H9 (cell line): Measurements from ENCODE around the gene ZNF560. TPM values are rescaled to one million over a fixed set of nuclear protein-coding genes. Genes with fewer than 3 reads are reported as not detected.

Experiments
- DNase-seq: peaks from one replicate; pipeline ENCODE4 v3.0.0-alpha.2; 2017
- H2AFZ ChIP-seq: one replicate; pipeline ENCODE4 v1.6.1; 2013; ENCODE audit warnings: mild to moderate bottlenecking, low read length, control low read depth, moderate library complexity
- H2AK5ac ChIP-seq: 2 replicates; pipeline ENCODE4 v1.6.1; 2013; ENCODE audit warnings: low read length, control low read depth, mixed read lengths; ENCODE audit not compliant: insufficient read length
- H2BK120ac ChIP-seq: one replicate; pipeline ENCODE4 v1.6.1; 2013; ENCODE audit warnings: low read depth, mild to moderate bottlenecking, low read length, control low read depth, inconsistent platforms; ENCODE audit not compliant: poor library complexity, severe bottlenecking
- H2BK12ac ChIP-seq: 2 replicates; pipeline ENCODE4 v1.6.1; 2013; ENCODE audit warnings: low read length, control low read depth, mixed read lengths, low read depth; ENCODE audit not compliant: insufficient read length
- H2BK15ac ChIP-seq: 2 replicates; pipeline ENCODE4 v1.6.1; 2013; ENCODE audit warnings: low read depth, low read length, control low read depth
- H2BK20ac ChIP-seq: one replicate; pipeline ENCODE4 v1.6.1; 2013; ENCODE audit warnings: low read depth, mild to moderate bottlenecking, low read length, control low read depth, inconsistent platforms; ENCODE audit not compliant: poor library complexity, severe bottlenecking
- H2BK5ac ChIP-seq: 2 replicates; pipeline ENCODE4 v1.6.1; 2013; ENCODE audit warnings: low read length, control low read depth, mixed read lengths; ENCODE audit not compliant: insufficient read length
- H3K14ac ChIP-seq: 2 replicates; pipeline ENCODE4 v1.6.1; 2013; ENCODE audit warnings: low read length, control low read depth; ENCODE audit not compliant: insufficient read depth
- H3K18ac ChIP-seq: 2 replicates; pipeline ENCODE4 v1.6.1; 2013; ENCODE audit warnings: low read depth, mild to moderate bottlenecking, mixed read lengths, low read length, control low read depth; ENCODE audit not compliant: insufficient read length
- H3K23ac ChIP-seq: 2 replicates; pipeline ENCODE4 v1.6.1; 2013; ENCODE audit warnings: low read length, control low read depth, mixed read lengths, low read depth; ENCODE audit not compliant: insufficient read length
- H3K23me2 ChIP-seq: 2 replicates; pipeline ENCODE4 v1.6.1; 2013; ENCODE audit warnings: low read depth, mild to moderate bottlenecking, mixed read lengths, low read length, control low read depth; ENCODE audit not compliant: insufficient read length, poor library complexity, severe bottlenecking
- H3K27ac ChIP-seq: 2 replicates; pipeline ENCODE4 v1.5.1; 2013; ENCODE audit warnings: low read length, control low read depth, mixed read lengths, low read depth; ENCODE audit not compliant: insufficient read length
- H3K27me3 ChIP-seq: 2 replicates; pipeline ENCODE4 v1.6.1; 2013; ENCODE audit warnings: low read length, control low read depth, inconsistent platforms; ENCODE audit not compliant: insufficient read depth
- H3K4ac ChIP-seq: 2 replicates; pipeline ENCODE4 v1.6.1; 2013; ENCODE audit warnings: low read depth, mild to moderate bottlenecking, control low read depth, inconsistent platforms, low read length, moderate library complexity
- H3K4me1 ChIP-seq: 2 replicates; pipeline ENCODE4 v1.6.1; 2013; ENCODE audit warnings: low read length, control low read depth, inconsistent platforms; ENCODE audit not compliant: insufficient read depth
- H3K4me2 ChIP-seq: 2 replicates; pipeline ENCODE4 v1.6.1; 2013; ENCODE audit warnings: low read length, control low read depth, mixed read lengths; ENCODE audit not compliant: insufficient read length, insufficient read depth
- H3K56ac ChIP-seq: 2 replicates; pipeline ENCODE4 v1.6.1; 2013; ENCODE audit warnings: low read depth, mild to moderate bottlenecking, mixed read lengths, low read length, control low read depth; ENCODE audit not compliant: insufficient read length
- H3K79me1 ChIP-seq: 2 replicates; pipeline ENCODE4 v1.6.1; 2013; ENCODE audit warnings: low read depth, mild to moderate bottlenecking, moderate library complexity, low read length, control low read depth, inconsistent platforms; ENCODE audit not compliant: insufficient read depth, poor library complexity, severe bottlenecking
- H3K79me2 ChIP-seq: 2 replicates; pipeline ENCODE4 v1.6.1; 2013; ENCODE audit warnings: low read length, control low read depth, inconsistent platforms; ENCODE audit not compliant: insufficient read depth
- H3K9ac ChIP-seq: 2 replicates; pipeline ENCODE4 v1.6.1; 2013; ENCODE audit warnings: low read length, control low read depth, mixed read lengths; ENCODE audit not compliant: insufficient read length; ENCODE audit errors: extremely low read depth
- H3K9me3 ChIP-seq: one replicate; pipeline ENCODE4 v1.6.1; 2013; ENCODE audit warnings: low read depth, low read length, inconsistent platforms; ENCODE audit not compliant: control insufficient read depth
- H3T11ph ChIP-seq: one replicate; pipeline ENCODE4 v1.6.1; 2013; ENCODE audit warnings: mild to moderate bottlenecking, low read length, control low read depth, inconsistent platforms
- H4K20me1 ChIP-seq: one replicate; pipeline ENCODE4 v1.6.1; 2013; ENCODE audit not compliant: control insufficient read depth, insufficient read length, insufficient read depth
- H4K5ac ChIP-seq: 2 replicates; pipeline ENCODE4 v1.6.1; 2013; ENCODE audit warnings: low read depth, mild to moderate bottlenecking, mixed read lengths, low read length, control low read depth; ENCODE audit not compliant: insufficient read length
- H4K8ac ChIP-seq: replicated peaks from 2 replicates; pipeline ENCODE4 v1.6.1; 2013; ENCODE audit warnings: low read length, control low read depth, mixed read lengths, low read depth; ENCODE audit not compliant: insufficient read length
- H4K91ac ChIP-seq: 2 replicates; pipeline ENCODE4 v1.6.1; 2013; ENCODE audit warnings: low read depth, mild to moderate bottlenecking, moderate library complexity, mixed read lengths, low read length, control low read depth; ENCODE audit not compliant: insufficient read length
- H3K27ac Mint-ChIP-seq, 3 experiments: 2 replicates in 2 of 3; 3 replicates in 1 of 3; pipeline ENCODE4 v1.8.0; 2020 to 2021; ENCODE audit warnings: mixed read lengths in 3 of 3, mild to moderate bottlenecking in 1 of 3, moderate library complexity in 1 of 3
- H3K27me3 Mint-ChIP-seq: 2 replicates; pipeline ENCODE4 v1.8.0; 2021; ENCODE audit warnings: low read depth, mild to moderate bottlenecking, moderate library complexity, mixed read lengths
- H3K36me3 Mint-ChIP-seq, 3 experiments: 2 replicates in 2 of 3; 3 replicates in 1 of 3; pipeline ENCODE4 v1.8.0; 2020 to 2021; ENCODE audit warnings: low read depth in 3 of 3, mixed read lengths in 3 of 3; ENCODE audit not compliant: insufficient read depth in 1 of 3
- H3K4me1 Mint-ChIP-seq, 2 experiments: 2 replicates each; pipeline ENCODE4 v1.8.0; 2020; ENCODE audit warnings: mixed read lengths in 2 of 2
- H3K4me3 Mint-ChIP-seq, 2 experiments: 2 replicates in 1 of 2; 3 replicates in 1 of 2; pipeline ENCODE4 v1.8.0; 2020 to 2021; ENCODE audit warnings: mild to moderate bottlenecking in 2 of 2, mixed read lengths in 2 of 2, moderate library complexity in 1 of 2
- H3K9me3 Mint-ChIP-seq, 2 experiments: 2 replicates in 1 of 2; 3 replicates in 1 of 2; pipeline ENCODE4 v1.8.0; 2020; ENCODE audit warnings: mild to moderate bottlenecking in 2 of 2, mixed read lengths in 2 of 2, moderate library complexity in 1 of 2
- WGBS: extraction: QIAGEN DNeasy Blood & Tissue Kit; methylation state at CpG from one replicate; pipeline ENCODE4 v1.1.7; 2013; ENCODE audit warnings: missing lambda C conversion rate, low lambda C conversion rate, mixed read lengths; ENCODE audit not compliant: insufficient read length; ENCODE audit errors: extremely low coverage; 5-methylcytosine and 5-hydroxymethylcytosine counted together
- total RNA-seq: library from RNA; stranded (reverse); gene quantifications from 2 replicates; pipeline ENCODE4 v1.2.1, GENCODE V29; 2021
- TF ChIP-seq, protein P1 (sequence below): fragments of 200-600 bp; sonication (generic); conservative IDR thresholded peaks from 3 replicates; pipeline ENCODE4 v1.8.0; 2021; ENCODE audit warnings: antibody characterized with exemption, mild to moderate bottlenecking

ZNF560 gene
- total RNA-seq, 1 experiment from 2014 or later = not detected

DNA sequence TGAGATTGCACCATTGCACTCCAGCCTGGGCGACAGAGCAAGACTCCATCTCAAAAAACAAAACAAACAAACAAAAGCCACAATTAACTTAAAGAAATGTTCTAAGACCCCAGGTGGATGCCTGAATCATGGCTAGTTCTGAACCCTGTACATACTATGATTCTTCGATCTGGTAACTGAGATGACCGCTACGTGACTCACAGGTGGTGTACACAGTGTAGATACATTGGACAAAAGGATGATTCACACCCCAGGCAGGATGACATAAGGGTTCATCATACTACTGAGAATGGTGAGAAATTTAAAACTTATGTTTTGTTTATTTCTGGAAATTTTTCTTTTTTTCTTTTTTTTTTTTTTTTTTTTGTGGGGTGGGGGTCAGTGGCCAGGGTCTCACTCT, 33.5 kb upstream of the ZNF560 start:
- WGBS = no CpG with 5 or more reads among the region's 4 CpGs

More for the DNA sequence above, 33.5 kb upstream of the ZNF560 start:
- no peaks in the 10 kb centered on the region for H4K20me1 ChIP-seq
- peaks cover 79% of the 10 kb centered on the region for H3K9me3 ChIP-seq
- H3K27me3 ChIP-seq = no peaks in the 10 kb centered on the region
- no peak overlapping the region for H3K27ac Mint-ChIP-seq
- H3K56ac ChIP-seq = no peak overlapping the region
- H3K14ac ChIP-seq = no peak overlapping the region
- H3K23ac ChIP-seq = no peak overlapping the region
- no peak overlapping the region for H4K91ac ChIP-seq
- H2BK12ac ChIP-seq = no peak overlapping the region
- H2BK20ac ChIP-seq = no peak overlapping the region
- no peaks in the 10 kb centered on the region for H3K4me1 ChIP-seq
- H4K8ac ChIP-seq = no peak overlapping the region
- H3K4me3 Mint-ChIP-seq = no peak overlapping the region
- no peak overlapping the region for H3K4me2 ChIP-seq
- no peak overlapping the region for H3K27ac ChIP-seq
- no peaks in the 10 kb centered on the region for H3K79me1 ChIP-seq
- peaks cover 86 to 96% of the 10 kb centered on the region in 2 experiments for H3K9me3 Mint-ChIP-seq
- H2AFZ ChIP-seq = no peak overlapping the region
- H3K23me2 ChIP-seq = no peaks in the 10 kb centered on the region
- H4K5ac ChIP-seq = no peak overlapping the region
- H2BK15ac ChIP-seq = no peak overlapping the region
- H2BK5ac ChIP-seq = no peak overlapping the region
- H3K18ac ChIP-seq = no peak overlapping the region
- H2BK120ac ChIP-seq = no peak overlapping the region
- DNase-seq = no peak
- H3K4me1 Mint-ChIP-seq = no peaks in the 10 kb centered on the region
- H3K27me3 Mint-ChIP-seq = peaks cover 5% of the 10 kb centered on the region; the same call in 1 of the 2 replicates
- H3K79me2 ChIP-seq = no peaks in the 10 kb centered on the region
- H3K9ac ChIP-seq = no peak overlapping the region
- no peak overlapping the region for H2AK5ac ChIP-seq
- TF ChIP-seq, protein P1, sequence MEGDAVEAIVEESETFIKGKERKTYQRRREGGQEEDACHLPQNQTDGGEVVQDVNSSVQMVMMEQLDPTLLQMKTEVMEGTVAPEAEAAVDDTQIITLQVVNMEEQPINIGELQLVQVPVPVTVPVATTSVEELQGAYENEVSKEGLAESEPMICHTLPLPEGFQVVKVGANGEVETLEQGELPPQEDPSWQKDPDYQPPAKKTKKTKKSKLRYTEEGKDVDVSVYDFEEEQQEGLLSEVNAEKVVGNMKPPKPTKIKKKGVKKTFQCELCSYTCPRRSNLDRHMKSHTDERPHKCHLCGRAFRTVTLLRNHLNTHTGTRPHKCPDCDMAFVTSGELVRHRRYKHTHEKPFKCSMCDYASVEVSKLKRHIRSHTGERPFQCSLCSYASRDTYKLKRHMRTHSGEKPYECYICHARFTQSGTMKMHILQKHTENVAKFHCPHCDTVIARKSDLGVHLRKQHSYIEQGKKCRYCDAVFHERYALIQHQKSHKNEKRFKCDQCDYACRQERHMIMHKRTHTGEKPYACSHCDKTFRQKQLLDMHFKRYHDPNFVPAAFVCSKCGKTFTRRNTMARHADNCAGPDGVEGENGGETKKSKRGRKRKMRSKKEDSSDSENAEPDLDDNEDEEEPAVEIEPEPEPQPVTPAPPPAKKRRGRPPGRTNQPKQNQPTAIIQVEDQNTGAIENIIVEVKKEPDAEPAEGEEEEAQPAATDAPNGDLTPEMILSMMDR = no peak
- no peak overlapping the region for H3T11ph ChIP-seq
- H3K36me3 Mint-ChIP-seq = peaks cover 97 to 98% (median 97%) of the 10 kb centered on the region in 3 experiments
- no peak overlapping the region for H3K4ac ChIP-seq
